Upper lobe of left lung (tissue), 4 donors: ENCODE measurements around the gene LYPLA2.

Source experiments
- POLR2A ChIP-seq, 4 donors: fragments of 450-650 bp; IDR thresholded peaks; one replicate each; pipeline ENCODE4 v1.5.1; 2016 to 2017; ENCODE audit warnings: antibody characterized with exemption in 4 of 4, mild to moderate bottlenecking in 2 of 4
- TF ChIP-seq, protein P1 (sequence below), 6 experiments: fragments of 450-650 bp in 4 of 6; fragments of 200-600 bp in 2 of 6; sonication (generic) in 2 of 6; IDR thresholded peaks; one replicate each; pipeline ENCODE4 v1.5.1; 2016 to 2019; ENCODE audit warnings: antibody characterized with exemption in 6 of 6

DNA sequence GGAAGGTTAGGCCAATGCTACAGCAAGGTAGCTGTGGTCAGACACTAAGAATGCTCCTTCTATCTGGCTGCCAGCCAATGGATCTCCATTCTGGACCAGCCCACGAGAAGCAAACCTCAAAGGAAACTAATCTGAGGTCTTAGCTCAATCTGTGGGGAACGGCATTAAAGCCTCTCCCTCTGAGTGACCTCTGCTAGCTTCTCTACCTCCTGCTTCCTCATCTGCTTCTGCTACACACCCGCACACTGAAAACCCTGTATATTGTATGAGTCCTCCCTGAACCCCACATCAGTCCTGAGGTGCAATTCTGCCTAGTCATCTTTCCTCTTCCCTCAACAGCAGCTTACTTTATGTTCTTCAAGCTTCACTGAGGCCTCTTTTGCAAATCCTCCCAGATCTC is 16.5 kb downstream of the LYPLA2 start:
- TF ChIP-seq POLR2A (IDR thresholded peaks at IDR 0.05), result no peak
- TF ChIP-seq, protein P1, sequence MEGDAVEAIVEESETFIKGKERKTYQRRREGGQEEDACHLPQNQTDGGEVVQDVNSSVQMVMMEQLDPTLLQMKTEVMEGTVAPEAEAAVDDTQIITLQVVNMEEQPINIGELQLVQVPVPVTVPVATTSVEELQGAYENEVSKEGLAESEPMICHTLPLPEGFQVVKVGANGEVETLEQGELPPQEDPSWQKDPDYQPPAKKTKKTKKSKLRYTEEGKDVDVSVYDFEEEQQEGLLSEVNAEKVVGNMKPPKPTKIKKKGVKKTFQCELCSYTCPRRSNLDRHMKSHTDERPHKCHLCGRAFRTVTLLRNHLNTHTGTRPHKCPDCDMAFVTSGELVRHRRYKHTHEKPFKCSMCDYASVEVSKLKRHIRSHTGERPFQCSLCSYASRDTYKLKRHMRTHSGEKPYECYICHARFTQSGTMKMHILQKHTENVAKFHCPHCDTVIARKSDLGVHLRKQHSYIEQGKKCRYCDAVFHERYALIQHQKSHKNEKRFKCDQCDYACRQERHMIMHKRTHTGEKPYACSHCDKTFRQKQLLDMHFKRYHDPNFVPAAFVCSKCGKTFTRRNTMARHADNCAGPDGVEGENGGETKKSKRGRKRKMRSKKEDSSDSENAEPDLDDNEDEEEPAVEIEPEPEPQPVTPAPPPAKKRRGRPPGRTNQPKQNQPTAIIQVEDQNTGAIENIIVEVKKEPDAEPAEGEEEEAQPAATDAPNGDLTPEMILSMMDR (IDR thresholded peaks at IDR 0.05), result no peak
